Measurements from ENCODE around the gene BACH2. TPM values are rescaled to one million over a fixed set of nuclear protein-coding genes. Genes with fewer than 3 reads are reported as not detected.
A peak's percentile ranks its signal among the peaks of the same experiment; 100 is the strongest.

Gene BACH2
- total and polyA plus RNA-seq, 4 donors = 0.78 to 17.4 (median 3.2) TPM

DNA sequence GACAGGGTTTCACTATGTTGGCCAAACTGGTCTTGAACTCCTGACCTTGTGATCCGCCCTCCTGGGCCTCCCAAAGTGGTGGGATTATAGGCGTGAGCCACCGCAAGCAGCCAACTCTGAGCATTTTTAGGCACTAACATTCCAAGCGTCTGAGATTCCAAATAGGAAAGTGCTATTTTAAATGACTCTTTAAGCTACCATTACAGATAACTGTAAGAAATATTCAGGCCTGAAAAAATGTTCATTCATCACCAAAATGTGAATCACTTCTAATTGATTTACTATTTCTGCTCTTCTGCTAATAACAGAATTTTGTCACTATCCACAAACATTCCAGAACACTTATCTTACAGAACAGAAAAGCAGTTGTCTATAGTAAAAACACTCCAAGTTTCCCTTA lies 106.5 kb downstream of the BACH2 start:
- Histone ChIP-seq H3K4me1 (ENCODE audit: control insufficient read depth in 5 of 5, insufficient read depth in 5 of 5, low read length in 5 of 5) (peaks cover 4 to 32% (median 13%) of the 10 kb centered on the region in 5 donors), H3K27me3 (ENCODE audit: control insufficient read depth in 3 of 3, insufficient read depth in 3 of 3, low read length in 2 of 3) (no peaks in the 10 kb centered on the region), H3K36me3 (ENCODE audit: control insufficient read depth in 4 of 4, insufficient read depth in 4 of 4, low read length in 4 of 4) (peaks cover 0 to 4% (median 0%) of the 10 kb centered on the region in 4 donors), H3K27ac (ENCODE audit: low read depth in 1 of 2, low read length in 1 of 2) (no peak overlapping the region), H3K9ac (ENCODE audit: insufficient read depth in 1 of 2, low read length in 2 of 2) (no peak overlapping the region), H3K9me3 (ENCODE audit: control insufficient read depth in 4 of 4, insufficient read depth in 3 of 4, low read length in 3 of 4) (no peaks in the 10 kb centered on the region), H3K4me3 (no peak overlapping the region)
- no peak for ATAC-seq (ENCODE audit: insufficient read depth, low FRiP score)
- TF ChIP-seq CTCF (IDR thresholded peaks at IDR 0.05; ENCODE audit: control extremely low read depth, extremely low read depth) = no peak
- 86 to 90% methylated on average over 4 of the region's 4 CpGs for WGBS, 2 donors
- no peak for DNase-seq

DNA sequence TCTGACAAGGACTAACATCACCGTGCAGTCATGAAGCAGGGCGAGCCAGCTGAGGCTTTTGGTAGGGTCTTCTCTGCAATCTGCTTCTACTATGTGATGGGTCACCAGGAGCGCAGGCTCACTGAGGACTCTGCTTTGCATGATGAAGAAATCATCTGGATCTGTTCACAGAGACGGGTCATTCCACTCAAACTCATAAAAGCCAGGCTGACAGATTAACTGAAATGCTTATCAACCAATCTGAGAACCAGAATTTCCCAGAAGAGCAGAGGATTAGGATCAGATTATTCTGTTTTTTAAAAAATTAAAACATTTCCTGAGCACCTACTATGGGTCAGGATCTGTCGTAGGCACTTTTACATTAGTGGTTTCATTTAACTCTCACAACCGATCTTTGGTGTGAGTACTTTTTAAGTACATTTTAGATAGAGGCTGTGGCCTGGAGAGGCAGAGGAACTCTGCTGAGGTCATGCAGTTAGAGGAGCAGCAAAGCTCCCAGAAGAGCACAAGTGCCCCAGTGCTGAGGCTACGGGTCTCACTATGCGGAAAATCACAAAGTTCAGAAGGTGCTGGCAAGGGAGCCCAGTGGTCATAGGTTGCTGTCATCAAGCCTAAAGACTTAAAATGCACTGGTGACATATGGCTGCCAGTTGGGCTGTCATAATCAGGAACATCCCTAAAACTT lies 109.1 kb downstream of the BACH2 start:
- H3K27me3 ChIP-seq (ENCODE audit: control insufficient read depth in 3 of 3, insufficient read depth in 3 of 3, low read length in 2 of 3) = no peaks in the 10 kb centered on the region
- peak overlapping the region in 1 of 2 donors; percentile 80 for H3K27ac ChIP-seq (ENCODE audit: low read depth in 1 of 2, low read length in 1 of 2)
- H3K4me3 ChIP-seq = no peak overlapping the region
- H3K9me3 ChIP-seq (ENCODE audit: control insufficient read depth in 4 of 4, insufficient read depth in 3 of 4, low read length in 3 of 4) = no peaks in the 10 kb centered on the region
- DNase-seq (peak in 2 of 3 donors; percentile 54 to 64), ATAC-seq (ENCODE audit: insufficient read depth, low FRiP score) (no peak)
- WGBS, 2 donors = 36 to 45% methylated on average over 8 of the region's 8 CpGs
- no peak for TF ChIP-seq CTCF (IDR thresholded peaks at IDR 0.05; ENCODE audit: control extremely low read depth, extremely low read depth)
- no peaks in the 10 kb centered on the region for H3K36me3 ChIP-seq (ENCODE audit: control insufficient read depth in 4 of 4, insufficient read depth in 4 of 4, low read length in 4 of 4)
- peaks cover 12 to 40% (median 18%) of the 10 kb centered on the region in 5 donors for H3K4me1 ChIP-seq (ENCODE audit: control insufficient read depth in 5 of 5, insufficient read depth in 5 of 5, low read length in 5 of 5)
- H3K9ac ChIP-seq (ENCODE audit: insufficient read depth in 1 of 2, low read length in 2 of 2) = no peak overlapping the region

DNA sequence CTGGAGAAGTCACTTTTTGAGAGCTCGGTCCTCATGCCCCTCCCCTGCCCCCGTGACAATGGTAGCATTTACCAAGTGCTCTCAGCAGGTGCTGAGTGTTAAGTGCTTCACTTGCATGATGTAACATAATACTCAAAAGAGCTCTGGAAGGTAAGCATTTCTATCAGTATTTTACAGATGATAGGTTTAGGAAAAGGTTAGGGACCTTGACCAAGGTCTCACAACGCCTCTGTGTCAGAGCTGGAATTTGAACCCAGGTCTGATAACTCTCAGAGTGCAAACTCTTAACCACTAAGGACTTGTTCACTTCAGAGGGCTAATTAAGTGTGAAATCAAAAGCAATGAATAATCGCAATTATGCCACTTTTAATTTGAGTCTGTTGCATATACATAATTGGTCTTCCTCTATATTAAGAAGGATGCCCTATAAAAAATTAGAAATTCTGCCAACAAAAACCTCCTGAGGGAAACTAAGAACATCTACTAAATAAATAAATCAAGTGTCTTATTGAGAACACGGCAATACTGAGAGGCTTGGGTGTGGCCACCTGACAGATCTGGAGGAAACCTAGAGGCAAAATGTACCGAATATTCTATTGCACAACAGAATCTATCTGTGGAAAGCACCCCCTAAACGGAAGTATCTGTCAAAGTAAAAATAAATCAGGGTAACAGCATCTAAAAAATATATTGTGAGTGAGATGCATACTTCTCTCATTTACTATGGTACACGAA lies 109.8 kb downstream of the BACH2 start:
- ATAC-seq (ENCODE audit: insufficient read depth, low FRiP score) (peak; percentile 27), DNase-seq (no peak)
- no peak overlapping the region for H3K9ac ChIP-seq (ENCODE audit: insufficient read depth in 1 of 2, low read length in 2 of 2)
- no peak overlapping the region for H3K4me3 ChIP-seq
- no peaks in the 10 kb centered on the region for H3K36me3 ChIP-seq (ENCODE audit: control insufficient read depth in 4 of 4, insufficient read depth in 4 of 4, low read length in 4 of 4)
- H3K27me3 ChIP-seq (ENCODE audit: control insufficient read depth in 3 of 3, insufficient read depth in 3 of 3, low read length in 2 of 3) = no peaks in the 10 kb centered on the region
- H3K4me1 ChIP-seq (ENCODE audit: control insufficient read depth in 5 of 5, insufficient read depth in 5 of 5, low read length in 5 of 5) = peaks cover 12 to 40% (median 18%) of the 10 kb centered on the region in 5 donors
- H3K9me3 ChIP-seq (ENCODE audit: control insufficient read depth in 4 of 4, insufficient read depth in 3 of 4, low read length in 3 of 4) = no peaks in the 10 kb centered on the region
- H3K27ac ChIP-seq (ENCODE audit: low read depth in 1 of 2, low read length in 1 of 2) = no peak overlapping the region
- 31 to 35% methylated on average over 8 of the region's 8 CpGs for WGBS, 2 donors
- no peak for TF ChIP-seq CTCF (IDR thresholded peaks at IDR 0.05; ENCODE audit: control extremely low read depth, extremely low read depth)
